GM10248 (cell line): ENCODE measurements around the gene KRT38.

Experiments used
- CTCF ChIA-PET: fragments of 300-600 bp; sonication (Branson Sonifier 250); formaldehyde crosslinking; extraction: SDS; loops from one replicate; lab custom pipeline; 2021; ENCODE audit warnings: antibody characterized with exemption; lab: Yijun Ruan, JAX
- POLR2A ChIA-PET: fragments of 350-650 bp; sonication (Branson Sonifier 250); formaldehyde crosslinking; extraction: SDS; loops from one replicate; lab custom pipeline; 2020; ENCODE audit warnings: antibody characterized with exemption; lab: Yijun Ruan, JAX
- DNase-seq: peaks from one replicate; pipeline ENCODE4 v3.0.0; 2012; ENCODE audit errors: extremely low spot score
- CTCF ChIP-seq: IDR thresholded peaks from 2 replicates; pipeline ENCODE4 v1.5.1; 2012; ENCODE audit warnings: mild to moderate bottlenecking, low read depth; ENCODE audit errors: extremely low read depth, missing control alignments, control extremely low read depth

Gene KRT38

GRCh38 chr17:41464682-41465081 is 23.9 kb upstream of the KRT38 start:
- ChIA-PET POLR2A (no interaction called here), CTCF (no interaction called here)
- no peak for DNase-seq
- no peak for TF ChIP-seq CTCF

GRCh38 chr17:41464173-41464572 is 23.4 kb upstream of the KRT38 start:
- DNase-seq, result no peak
- no peak for TF ChIP-seq CTCF
- ChIA-PET POLR2A (no interaction called here), CTCF (interaction anchor here (0.8 to 1.5 kb wide), 3 partner anchors 10 to 16 kb away, joined by 3 to 5 read pairs (median 3); no protein-coding TSS in a partner anchor)

GRCh38 chr17:41463746-41464145 is 23.0 kb upstream of the KRT38 start:
- POLR2A ChIA-PET, result no interaction called here
- CTCF ChIA-PET, result interaction anchor here (0.8 to 1.5 kb wide), 3 partner anchors 11 to 16 kb away, joined by 3 to 5 read pairs (median 3); no protein-coding TSS in a partner anchor
- DNase-seq, result no peak
- TF ChIP-seq CTCF, result no peak

- TF ChIP-seq CTCF, result no peak
- CTCF ChIA-PET, result interaction anchor here (0.8 kb wide), 1 partner anchor 86 kb away, joined by 3 read pairs; no protein-coding TSS in a partner anchor
- POLR2A ChIA-PET, result no interaction called here
- no peak for DNase-seq
These were observed 21.9 kb upstream of the KRT38 start for GRCh38 chr17:41462705-41463104.

GRCh38 chr17:41457676-41458075 is 16.9 kb upstream of the KRT38 start:
- ChIA-PET POLR2A (no interaction called here), CTCF (no interaction called here)
- DNase-seq, result no peak
- no peak for TF ChIP-seq CTCF

- POLR2A ChIA-PET, result no interaction called here
- CTCF ChIA-PET, result no interaction called here
- TF ChIP-seq CTCF, result no peak
- no peak for DNase-seq
These were observed 15.4 kb upstream of the KRT38 start for GRCh38 chr17:41456204-41456603.
